ENCODE results near the gene TRABD.

- TF ChIP-seq CTCF (IDR thresholded peaks at IDR 0.05) (no peak), POLR2A (IDR thresholded peaks at IDR 0.05) (no peak), POLR2AphosphoS5 (IDR thresholded peaks at IDR 0.05) (no peak), EP300 (IDR thresholded peaks at IDR 0.05) (no peak)
Observed at GRCh38 chr22:50204571-50204970, 18.9 kb downstream of the TRABD start.

Measured in sigmoid colon (tissue), 4 donors.